D721Med (cell line): ENCODE results near the gene DCD.

Experiments
- DNase-seq: peaks from one replicate; pipeline ENCODE4 v3.0.0; 2011; ENCODE audit warnings: low spot score; ENCODE audit not compliant: insufficient read length
- FAIRE-seq: peaks from 2 replicates; lab custom pipeline; 2011; peaks lifted over from hg19 to GRCh38; lab: Jason Lieb, UNC
- CTCF ChIP-seq: IDR thresholded peaks from 2 replicates; pipeline ENCODE4 v1.5.1; 2012; ENCODE audit warnings: mild to moderate bottlenecking, control low read depth; ENCODE audit not compliant: insufficient read depth; ENCODE audit errors: missing control alignments

Gene DCD

GRCh38 chr12:54601841-54602240 is 46.3 kb downstream of the DCD start:
- DNase-seq (no peak), FAIRE-seq (no peak)
- no peak for TF ChIP-seq CTCF

GRCh38 chr12:54598970-54599369 is 49.2 kb downstream of the DCD start:
- DNase-seq, result no peak
- FAIRE-seq, result no peak
- TF ChIP-seq CTCF, result no peak

GRCh38 chr12:54596526-54596946 is 51.6 kb downstream of the DCD start:
- TF ChIP-seq CTCF, result peak; percentile 72
- no peak for FAIRE-seq
- DNase-seq, result no peak

GRCh38 chr12:54595471-54595870 is 52.7 kb downstream of the DCD start:
- DNase-seq (no peak), FAIRE-seq (no peak)
- TF ChIP-seq CTCF, result no peak
